Globus pallidus (tissue), 1 donor: ENCODE data around the gene NAP1L4.

Source experiments
- DNase-seq: peaks from one replicate; pipeline ENCODE4 v3.0.0-alpha.2; 2015; ENCODE audit warnings: low spot score

The NAP1L4 gene

GRCh38 chr11:2904153-2905052 is 87.7 kb downstream of the NAP1L4 start:
- no peak for DNase-seq

DNA sequence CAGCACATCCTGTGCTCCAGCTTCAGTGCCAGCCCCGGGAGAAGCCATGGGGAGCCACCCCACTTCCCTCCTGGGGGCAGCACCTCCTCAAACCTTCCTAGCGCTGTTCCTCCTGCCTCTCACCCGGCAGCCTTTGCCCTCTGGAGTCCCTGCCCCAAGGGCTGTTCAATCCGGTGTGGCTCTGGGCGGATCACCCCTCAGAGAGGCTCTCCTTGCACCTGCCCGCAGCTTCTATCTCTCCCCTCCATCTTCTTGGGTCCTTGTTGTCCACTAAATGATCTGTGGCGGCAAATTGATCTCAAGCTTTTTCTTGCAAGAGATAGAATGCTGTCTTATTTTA is 88.5 kb downstream of the NAP1L4 start:
- no peak for DNase-seq

GRCh38 chr11:2902784-2903671 is 89.1 kb downstream of the NAP1L4 start:
- DNase-seq = no peak

DNA sequence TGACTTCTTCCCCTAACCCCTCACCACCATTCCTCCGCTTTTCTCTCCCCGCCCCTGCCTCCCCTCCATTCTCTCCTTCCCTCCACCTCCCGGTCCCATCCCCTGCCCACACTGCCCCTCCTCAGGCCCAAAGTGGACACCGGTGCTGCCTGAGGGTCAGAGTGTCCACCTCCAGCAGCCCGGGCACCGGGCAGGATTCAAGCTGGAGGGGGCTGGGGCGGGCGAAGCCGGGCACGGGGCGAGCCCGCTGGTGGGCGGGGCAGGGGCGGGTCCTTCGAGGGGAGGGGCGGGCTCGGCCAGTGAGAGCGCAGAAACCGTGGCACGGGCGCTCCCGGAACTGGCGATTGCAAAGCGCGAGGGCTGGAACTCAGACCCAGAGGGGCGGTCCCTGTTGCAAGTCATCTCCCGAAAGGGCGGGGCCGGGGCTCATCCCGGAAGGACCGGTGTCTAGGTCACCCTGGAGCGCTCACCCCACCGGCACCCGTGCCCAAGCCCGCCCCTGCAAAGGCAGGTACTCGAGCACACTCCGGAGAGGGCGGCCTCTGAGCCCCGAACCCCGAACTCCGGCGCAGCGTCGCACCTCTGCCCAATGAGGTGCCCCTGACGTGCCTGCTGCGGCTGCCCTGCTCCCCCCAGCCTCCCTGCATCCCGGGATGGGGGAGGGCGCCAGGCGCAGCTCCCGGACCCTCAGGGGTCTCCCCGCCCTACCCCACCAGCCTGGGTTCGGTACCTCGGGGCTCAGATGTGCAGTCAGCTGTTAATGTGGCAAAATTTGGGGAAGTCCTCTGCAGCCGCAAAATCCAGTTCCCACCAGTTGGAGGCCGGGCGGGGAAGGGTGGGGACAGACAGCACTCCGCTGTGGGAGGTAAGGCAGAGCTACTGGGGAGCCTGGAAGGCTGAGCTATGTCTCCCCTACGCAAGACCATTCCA is 90.0 kb downstream of the NAP1L4 start:
- peak; percentile 64 for DNase-seq

DNA sequence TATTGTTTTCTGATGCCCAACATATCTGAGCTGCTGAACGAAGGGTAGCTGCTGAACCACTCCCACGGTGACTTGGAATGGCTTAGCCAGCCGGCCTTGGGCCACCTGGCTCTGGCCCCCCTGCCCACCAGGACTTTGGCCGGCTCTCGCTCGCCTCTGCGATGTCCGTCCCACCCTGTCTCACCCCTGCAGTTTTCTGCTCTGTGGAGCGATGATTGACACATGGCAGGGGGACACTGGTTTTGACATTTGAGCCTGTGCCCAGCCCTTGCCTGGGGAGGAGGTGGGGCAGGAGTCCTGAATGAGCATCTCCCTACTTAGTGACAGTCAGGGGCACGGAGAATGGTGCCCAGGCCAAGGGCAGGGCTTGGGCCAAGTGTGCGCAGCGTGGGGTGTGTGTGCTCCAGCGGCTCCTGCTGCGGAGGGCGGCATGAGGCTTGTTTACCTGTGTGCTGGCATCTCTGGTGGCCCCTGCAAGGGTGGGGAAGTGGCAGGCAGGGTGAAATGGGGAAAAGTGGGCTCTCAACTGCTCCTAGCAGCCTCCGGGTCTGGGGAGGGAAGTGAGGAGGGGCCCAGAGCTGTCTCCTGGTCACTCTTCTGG is 90.8 kb downstream of the NAP1L4 start:
- no peak for DNase-seq

GRCh38 chr11:2899080-2899783 is 92.9 kb downstream of the NAP1L4 start:
- DNase-seq = no peak

GRCh38 chr11:2898366-2899079 is 93.6 kb downstream of the NAP1L4 start:
- no peak for DNase-seq

GRCh38 chr11:2897048-2897447 is 95.1 kb downstream of the NAP1L4 start:
- DNase-seq = no peak

DNA sequence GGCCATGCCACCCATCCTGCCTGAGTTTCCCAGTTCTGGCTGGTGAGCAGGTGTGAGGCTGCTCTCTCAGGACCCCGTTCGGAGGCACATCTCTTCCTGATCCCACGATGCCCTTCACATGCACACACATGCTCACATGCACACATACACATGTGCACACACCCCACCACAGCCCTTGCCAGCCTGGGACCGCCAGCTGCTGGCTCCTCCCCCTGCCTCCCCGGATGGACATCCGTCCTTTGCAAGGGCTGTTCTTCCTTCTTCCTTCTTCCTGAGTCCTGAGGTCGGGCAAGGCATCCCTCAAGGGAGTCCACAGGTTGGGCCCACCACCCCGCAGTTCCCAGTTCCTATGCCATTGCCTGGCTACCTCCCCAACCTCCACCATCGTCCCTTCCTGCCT is 96.1 kb downstream of the NAP1L4 start:
- no peak for DNase-seq
